Transverse colon (tissue), 4 donors: ENCODE measurements around the gene ZFP92. TPM values are rescaled to one million over a fixed set of nuclear protein-coding genes. Genes with fewer than 3 reads are reported as not detected.

Source experiments
- DNase-seq: peaks from one replicate; pipeline ENCODE4 v3.0.0-alpha.2; 2019
- H3K27ac ChIP-seq, 4 donors: fragments of 200-600 bp; sonication (generic); 2 replicates each; pipeline ENCODE4 v1.5.1; 2016 to 2018; ENCODE audit warnings: inconsistent platforms in 4 of 4
- H3K27me3 ChIP-seq: fragments of 200-600 bp; sonication (generic); 2 replicates; pipeline ENCODE4 v1.5.1; 2017; ENCODE audit warnings: inconsistent platforms
- H3K36me3 ChIP-seq, 4 donors: fragments of 200-600 bp; sonication (generic); 2 replicates each; pipeline ENCODE4 v1.5.1; 2017 to 2019; ENCODE audit warnings: inconsistent platforms in 4 of 4
- H3K4me1 ChIP-seq, 4 donors: fragments of 200-600 bp; sonication (generic); 2 replicates each; pipeline ENCODE4 v1.5.1; 2017 to 2020; ENCODE audit warnings: inconsistent platforms in 4 of 4
- H3K4me3 ChIP-seq, 4 donors: fragments of 200-600 bp; sonication (generic); 1 replicate in 1 of 4; 2 replicates in 3 of 4; pipeline versions ENCODE4 v1.5.1 to v1.6.1; 2017 to 2019; ENCODE audit warnings: inconsistent platforms in 4 of 4
- H3K9me3 ChIP-seq, 2 donors: fragments of 200-600 bp; sonication (generic); 2 replicates each; pipeline ENCODE4 v1.5.1; 2017 to 2019; ENCODE audit warnings: inconsistent platforms in 2 of 2
- EP300 ChIP-seq: sonication (generic); formaldehyde crosslinking; IDR thresholded peaks from one replicate; pipeline ENCODE4 v1.6.1; 2017; ENCODE audit warnings: antibody characterized with exemption, low read depth
- POLR2A ChIP-seq: fragments of 450-650 bp; IDR thresholded peaks from one replicate; pipeline ENCODE4 v1.6.1; 2016; ENCODE audit warnings: antibody characterized with exemption, mild to moderate bottlenecking, moderate library complexity
- POLR2AphosphoS5 ChIP-seq, 3 donors: sonication (generic); formaldehyde crosslinking; IDR thresholded peaks; one replicate each; pipeline ENCODE4 v1.6.1; 2016; ENCODE audit warnings: antibody characterized with exemption in 3 of 3
- WGBS, 2 donors: methylation state at CpG; one replicate each; pipeline ENCODE4 v1.1.5; 2018; ENCODE audit warnings: low coverage in 1 of 2; 5-methylcytosine and 5-hydroxymethylcytosine counted together
- in situ Hi-C, 4 donors: fragments of 200-750 bp; cut with MboI; loops; one replicate each; pipeline versions ENCODE4 v1.15.0 to v1.15.1; 2017; ENCODE audit warnings: low sequenced_read_pairs in 3 of 4, low pct_ligation_motif_present in 1 of 4, low pct_unique_long_range_greater_than_20kb in 1 of 4
- intact Hi-C: fragments of 100-400 bp; cut with DNase I; formaldehyde crosslinking; loops from one replicate; pipeline ENCODE4 v1.15.1; 2023; ENCODE audit warnings: low total_unique reads
- total RNA-seq, 4 donors: library from RNA; depleted of rRNA; stranded (reverse); fragments of >200 nt; gene quantifications; one replicate each; pipeline ENCODE4 v1.1.0, GENCODE V29; 2016
- TF ChIP-seq, protein P1 (sequence below), 5 experiments: fragments of 200-600 bp in 3 of 5; fragments of 450-650 bp in 2 of 5; sonication (generic) in 3 of 5; IDR thresholded peaks; 1 replicate in 2 of 5; 2 replicates in 3 of 5; pipeline ENCODE4 v1.5.1; 2016 to 2017; ENCODE audit warnings: antibody characterized with exemption in 5 of 5, inconsistent platforms in 3 of 5, mild to moderate bottlenecking in 2 of 5, moderate library complexity in 1 of 5

ZFP92 gene
- total RNA-seq, 4 donors from 2014 or later: 0.27 to 3.0 (median 1.3) TPM

GRCh38 chrX:153434801-153435200, 23.5 kb downstream of the ZFP92 start:
- H3K9me3 ChIP-seq: no peaks in the 10 kb centered on the region
- no peaks in the 10 kb centered on the region for H3K4me1 ChIP-seq
- intact Hi-C loops: no loop called here
- 78% methylated on average over 8 of the region's 8 CpGs; no CpG with 5 or more reads in 1 of the 2 donors for WGBS, 2 donors
- H3K27ac ChIP-seq: no peak overlapping the region
- TF ChIP-seq, protein P1, sequence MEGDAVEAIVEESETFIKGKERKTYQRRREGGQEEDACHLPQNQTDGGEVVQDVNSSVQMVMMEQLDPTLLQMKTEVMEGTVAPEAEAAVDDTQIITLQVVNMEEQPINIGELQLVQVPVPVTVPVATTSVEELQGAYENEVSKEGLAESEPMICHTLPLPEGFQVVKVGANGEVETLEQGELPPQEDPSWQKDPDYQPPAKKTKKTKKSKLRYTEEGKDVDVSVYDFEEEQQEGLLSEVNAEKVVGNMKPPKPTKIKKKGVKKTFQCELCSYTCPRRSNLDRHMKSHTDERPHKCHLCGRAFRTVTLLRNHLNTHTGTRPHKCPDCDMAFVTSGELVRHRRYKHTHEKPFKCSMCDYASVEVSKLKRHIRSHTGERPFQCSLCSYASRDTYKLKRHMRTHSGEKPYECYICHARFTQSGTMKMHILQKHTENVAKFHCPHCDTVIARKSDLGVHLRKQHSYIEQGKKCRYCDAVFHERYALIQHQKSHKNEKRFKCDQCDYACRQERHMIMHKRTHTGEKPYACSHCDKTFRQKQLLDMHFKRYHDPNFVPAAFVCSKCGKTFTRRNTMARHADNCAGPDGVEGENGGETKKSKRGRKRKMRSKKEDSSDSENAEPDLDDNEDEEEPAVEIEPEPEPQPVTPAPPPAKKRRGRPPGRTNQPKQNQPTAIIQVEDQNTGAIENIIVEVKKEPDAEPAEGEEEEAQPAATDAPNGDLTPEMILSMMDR (IDR thresholded peaks at IDR 0.05): no peak
- DNase-seq: no peak
- no peaks in the 10 kb centered on the region for H3K36me3 ChIP-seq
- in situ Hi-C loops: no loop called here
- no peaks in the 10 kb centered on the region for H3K27me3 ChIP-seq
- H3K4me3 ChIP-seq: no peak overlapping the region

DNA sequence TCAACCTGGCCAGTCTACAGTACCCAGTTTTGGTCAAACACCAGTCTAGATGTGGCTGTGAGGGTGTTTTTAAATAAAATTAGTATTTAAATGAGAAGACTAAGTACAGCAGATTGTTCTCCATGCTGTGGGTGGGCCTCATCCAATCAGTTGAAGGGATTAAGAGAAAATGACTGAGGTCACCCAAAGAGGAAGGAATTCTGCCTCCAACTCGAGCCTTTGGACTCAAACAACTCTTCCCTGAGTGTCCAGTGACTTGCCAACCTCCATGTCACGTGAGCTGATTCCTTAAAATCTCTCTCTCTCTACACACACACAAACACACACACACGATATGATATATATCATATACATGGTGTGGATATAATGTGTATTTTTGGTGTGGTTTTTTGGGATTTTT, 24.6 kb downstream of the ZFP92 start:
- Histone ChIP-seq H3K36me3 (no peaks in the 10 kb centered on the region), H3K4me3 (no peak overlapping the region), H3K27me3 (no peaks in the 10 kb centered on the region), H3K27ac (no peak overlapping the region), H3K4me1 (no peaks in the 10 kb centered on the region), H3K9me3 (no peaks in the 10 kb centered on the region)
- in situ Hi-C loops (no loop called here), intact Hi-C loops (no loop called here)
- no peak for DNase-seq
- WGBS, 2 donors: 39% methylated on average over 3 of the region's 3 CpGs; no CpG with 5 or more reads in 1 of the 2 donors
- TF ChIP-seq POLR2A (no peak), EP300 (no peak), POLR2AphosphoS5 (IDR thresholded peaks at IDR 0.05) (no peak)
- TF ChIP-seq, protein P1 (IDR thresholded peaks at IDR 0.05): no peak

DNA sequence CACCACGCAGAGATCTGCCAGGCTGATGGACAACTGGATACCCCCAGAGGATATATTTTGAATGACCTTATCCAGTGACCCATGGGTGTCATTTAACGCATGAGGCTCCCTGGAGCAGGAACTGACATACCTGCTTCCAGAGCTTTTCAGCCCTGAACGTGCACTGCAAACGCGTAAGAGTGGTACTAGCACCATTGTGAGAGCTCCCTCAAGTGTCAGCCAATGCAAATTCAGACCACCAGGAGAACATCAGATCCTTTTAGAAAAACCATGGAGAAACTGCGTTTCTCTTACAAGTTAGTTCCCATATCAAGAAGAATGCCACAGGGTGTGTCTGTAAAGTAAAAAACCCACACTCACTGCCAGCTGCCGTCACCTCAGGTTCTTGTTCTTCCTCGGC, 27.3 kb downstream of the ZFP92 start:
- H3K27me3 ChIP-seq: no peaks in the 10 kb centered on the region
- DNase-seq: no peak
- H3K4me3 ChIP-seq: no peak overlapping the region
- in situ Hi-C loops (no loop called here), intact Hi-C loops (no loop called here)
- no peak overlapping the region for H3K27ac ChIP-seq
- TF ChIP-seq, protein P1 (IDR thresholded peaks at IDR 0.05): no peak
- no peak for TF ChIP-seq EP300
- TF ChIP-seq POLR2AphosphoS5 (IDR thresholded peaks at IDR 0.05): no peak
- TF ChIP-seq POLR2A: no peak
- H3K9me3 ChIP-seq: no peaks in the 10 kb centered on the region
- H3K36me3 ChIP-seq: no peaks in the 10 kb centered on the region
- H3K4me1 ChIP-seq: no peaks in the 10 kb centered on the region
- WGBS, 2 donors: 58% methylated on average over 8 of the region's 8 CpGs; no CpG with 5 or more reads in 1 of the 2 donors

GRCh38 chrX:153439977-153440376, 28.7 kb downstream of the ZFP92 start:
- H3K36me3 ChIP-seq: no peaks in the 10 kb centered on the region
- H3K4me3 ChIP-seq: no peak overlapping the region
- H3K27ac ChIP-seq: no peak overlapping the region
- WGBS, 2 donors: 91% methylated on average over 4 of the region's 4 CpGs; no CpG with 5 or more reads in 1 of the 2 donors
- no peaks in the 10 kb centered on the region for H3K9me3 ChIP-seq
- DNase-seq: no peak
- no peak for TF ChIP-seq POLR2AphosphoS5 (IDR thresholded peaks at IDR 0.05)
- no peak for TF ChIP-seq POLR2A
- no peak for TF ChIP-seq EP300
- TF ChIP-seq, protein P1 (IDR thresholded peaks at IDR 0.05): no peak
- intact Hi-C loops (no loop called here), in situ Hi-C loops (no loop called here)
- no peaks in the 10 kb centered on the region for H3K4me1 ChIP-seq
- no peaks in the 10 kb centered on the region for H3K27me3 ChIP-seq
